Smooth muscle cell (in vitro differentiated cells): ENCODE measurements around the gene CAMTA1. TPM values are rescaled to one million over a fixed set of nuclear protein-coding genes. Genes with fewer than 3 reads are reported as not detected.

Source experiments
- DNase-seq: peaks from one replicate; lab custom pipeline; 2025; ENCODE audit not compliant: unreplicated experiment; lab: John Stamatoyannopoulos, UW
- H2AFZ ChIP-seq: fragments of 200-600 bp; sonication (generic); 2 replicates; pipeline ENCODE4 v1.6.0; 2016; ENCODE audit warnings: antibody characterized with exemption, low read depth, mild to moderate bottlenecking
- H3F3A ChIP-seq: fragments of 200-600 bp; sonication (generic); 2 replicates; pipeline ENCODE4 v1.6.0; 2017; ENCODE audit warnings: antibody characterized with exemption, low read depth
- H3K27ac ChIP-seq: fragments of 200-600 bp; sonication (generic); 2 replicates; pipeline ENCODE4 v1.5.1; 2016; ENCODE audit warnings: low read depth, mild to moderate bottlenecking
- H3K27me3 ChIP-seq: fragments of 200-600 bp; sonication (generic); 2 replicates; pipeline ENCODE4 v1.6.1; 2016; ENCODE audit warnings: low read depth, mild to moderate bottlenecking
- H3K36me3 ChIP-seq: fragments of 200-600 bp; sonication (generic); 2 replicates; pipeline ENCODE4 v1.5.1; 2016; ENCODE audit warnings: low read depth
- H3K4me1 ChIP-seq: fragments of 200-600 bp; sonication (generic); 2 replicates; pipeline ENCODE4 v1.5.1; 2016; ENCODE audit warnings: low read depth
- H3K4me2 ChIP-seq: fragments of 200-600 bp; sonication (generic); 2 replicates; pipeline ENCODE4 v1.6.0; 2016; ENCODE audit warnings: mild to moderate bottlenecking
- H3K4me3 ChIP-seq: fragments of 200-600 bp; sonication (generic); 2 replicates; pipeline ENCODE4 v1.5.1; 2016; ENCODE audit warnings: mild to moderate bottlenecking
- H3K79me2 ChIP-seq: fragments of 200-600 bp; sonication (generic); 2 replicates; pipeline ENCODE4 v1.6.0; 2016; ENCODE audit warnings: low read depth, mild to moderate bottlenecking
- H3K9ac ChIP-seq: fragments of 200-600 bp; sonication (generic); 2 replicates; pipeline ENCODE4 v1.6.0; 2016; ENCODE audit warnings: low read depth
- H3K9me3 ChIP-seq: fragments of 200-600 bp; sonication (generic); replicated peaks from 2 replicates; pipeline ENCODE4 v1.5.1; 2016; ENCODE audit warnings: low read depth
- H4K20me1 ChIP-seq: fragments of 200-600 bp; sonication (generic); 2 replicates; pipeline ENCODE4 v1.6.0; 2016; ENCODE audit warnings: low read depth
- WGBS: methylation state at CpG from one replicate; pipeline ENCODE4 v1.1.7; 2016; ENCODE audit warnings: low lambda C conversion rate; 5-methylcytosine and 5-hydroxymethylcytosine counted together
- polyA plus RNA-seq: library from polyadenylated mRNA; unstranded; fragments of >200 nt; fragmentation: Nextera tagmentation; extraction: Ambion mirVana; gene quantifications from 2 replicates; pipeline ENCODE4 v1.2.1, GENCODE V29; 2016
- total RNA-seq: library from RNA; depleted of rRNA; stranded (reverse); fragments of >200 nt; gene quantifications from 2 replicates; pipeline ENCODE4 v1.2.3, GENCODE V29; 2014
- TF ChIP-seq, protein P1 (sequence below): fragments of 200-600 bp; sonication (generic); IDR thresholded peaks from 2 replicates; pipeline ENCODE4 v1.5.1; 2017; ENCODE audit warnings: borderline replicate concordance, mild to moderate bottlenecking, antibody characterized with exemption; ENCODE audit not compliant: insufficient read depth, poor library complexity, severe bottlenecking

Gene CAMTA1
- total and polyA plus RNA-seq, 2 experiments from 2014 or later, result 139 to 145 TPM

GRCh38 chr1:7566417-7567375 lies 781.4 kb downstream of the CAMTA1 start:
- Histone ChIP-seq H3K9me3 (no peaks in the 10 kb centered on the region), H4K20me1 (no peaks in the 10 kb centered on the region), H3K4me2 (no peak overlapping the region), H3K9ac (no peak overlapping the region), H2AFZ (no peak overlapping the region), H3K36me3 (no peaks in the 10 kb centered on the region), H3K27ac (no peak overlapping the region), H3K4me1 (no peaks in the 10 kb centered on the region), H3F3A (no peaks in the 10 kb centered on the region), H3K79me2 (no peaks in the 10 kb centered on the region), H3K4me3 (no peak overlapping the region), H3K27me3 (no peaks in the 10 kb centered on the region)
- 90% methylated on average over 16 of the region's 16 CpGs for WGBS
- DNase-seq, result no peak
- TF ChIP-seq, protein P1, sequence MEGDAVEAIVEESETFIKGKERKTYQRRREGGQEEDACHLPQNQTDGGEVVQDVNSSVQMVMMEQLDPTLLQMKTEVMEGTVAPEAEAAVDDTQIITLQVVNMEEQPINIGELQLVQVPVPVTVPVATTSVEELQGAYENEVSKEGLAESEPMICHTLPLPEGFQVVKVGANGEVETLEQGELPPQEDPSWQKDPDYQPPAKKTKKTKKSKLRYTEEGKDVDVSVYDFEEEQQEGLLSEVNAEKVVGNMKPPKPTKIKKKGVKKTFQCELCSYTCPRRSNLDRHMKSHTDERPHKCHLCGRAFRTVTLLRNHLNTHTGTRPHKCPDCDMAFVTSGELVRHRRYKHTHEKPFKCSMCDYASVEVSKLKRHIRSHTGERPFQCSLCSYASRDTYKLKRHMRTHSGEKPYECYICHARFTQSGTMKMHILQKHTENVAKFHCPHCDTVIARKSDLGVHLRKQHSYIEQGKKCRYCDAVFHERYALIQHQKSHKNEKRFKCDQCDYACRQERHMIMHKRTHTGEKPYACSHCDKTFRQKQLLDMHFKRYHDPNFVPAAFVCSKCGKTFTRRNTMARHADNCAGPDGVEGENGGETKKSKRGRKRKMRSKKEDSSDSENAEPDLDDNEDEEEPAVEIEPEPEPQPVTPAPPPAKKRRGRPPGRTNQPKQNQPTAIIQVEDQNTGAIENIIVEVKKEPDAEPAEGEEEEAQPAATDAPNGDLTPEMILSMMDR, result no peak

- no peaks in the 10 kb centered on the region for H3K79me2 ChIP-seq
- no peaks in the 10 kb centered on the region for H3K27me3 ChIP-seq
- H3F3A ChIP-seq, result no peaks in the 10 kb centered on the region
- H3K9me3 ChIP-seq, result no peaks in the 10 kb centered on the region
- H2AFZ ChIP-seq, result no peak overlapping the region
- no peaks in the 10 kb centered on the region for H4K20me1 ChIP-seq
- TF ChIP-seq, protein P1, result no peak
- no peak overlapping the region for H3K4me2 ChIP-seq
- H3K4me3 ChIP-seq, result no peak overlapping the region
- DNase-seq, result no peak
- no peaks in the 10 kb centered on the region for H3K36me3 ChIP-seq
- WGBS, result 94% methylated on average over 3 of the region's 3 CpGs
- no peak overlapping the region for H3K27ac ChIP-seq
- H3K9ac ChIP-seq, result no peak overlapping the region
- no peaks in the 10 kb centered on the region for H3K4me1 ChIP-seq
Observed at GRCh38 chr1:7567376-7567775, 782.1 kb downstream of the CAMTA1 start.

DNA sequence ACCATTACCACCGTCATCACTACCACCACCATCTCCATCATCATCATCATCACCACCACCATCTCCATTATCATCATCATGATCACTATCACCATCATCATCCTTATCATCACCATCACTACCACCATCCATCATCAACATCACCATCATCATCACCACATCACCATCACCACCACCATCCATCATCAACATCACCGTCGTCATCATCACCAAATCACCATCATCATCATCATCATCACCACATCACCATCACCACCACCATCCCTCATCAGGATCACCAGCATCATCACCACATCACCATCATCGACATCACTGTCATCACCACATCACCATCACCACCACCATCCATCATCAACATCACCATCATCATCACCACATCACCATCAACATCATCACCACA lies 782.8 kb downstream of the CAMTA1 start:
- H3K9ac ChIP-seq, result no peak overlapping the region
- 93% methylated on average over 4 of the region's 4 CpGs for WGBS
- no peaks in the 10 kb centered on the region for H3K9me3 ChIP-seq
- TF ChIP-seq, protein P1, result no peak
- no peaks in the 10 kb centered on the region for H3K27me3 ChIP-seq
- H3K36me3 ChIP-seq, result no peaks in the 10 kb centered on the region
- no peak overlapping the region for H2AFZ ChIP-seq
- DNase-seq, result no peak
- no peak overlapping the region for H3K27ac ChIP-seq
- H3K79me2 ChIP-seq, result no peaks in the 10 kb centered on the region
- H3K4me1 ChIP-seq, result no peaks in the 10 kb centered on the region
- no peaks in the 10 kb centered on the region for H3F3A ChIP-seq
- no peak overlapping the region for H3K4me2 ChIP-seq
- H3K4me3 ChIP-seq, result no peak overlapping the region
- no peaks in the 10 kb centered on the region for H4K20me1 ChIP-seq
